Omental fat pad (tissue), 4 donors: ENCODE data around the gene FAM222A. TPM values are rescaled to one million over a fixed set of nuclear protein-coding genes. Genes with fewer than 3 reads are reported as not detected.

Experiments
- ATAC-seq: fragments of 150-250 bp; one replicate; pipeline ENCODE4 v1.9.1; 2016; ENCODE audit warnings: mild to moderate bottlenecking, moderate library complexity; ENCODE audit not compliant: low FRiP score
- DNase-seq: peaks from one replicate; pipeline ENCODE4 v3.0.0-alpha.2; 2019; ENCODE audit warnings: low spot score
- total RNA-seq, 4 donors: library from RNA; depleted of rRNA; stranded (reverse); fragments of >200 nt; gene quantifications; one replicate each; pipeline ENCODE4 v1.1.0, GENCODE V29; 2016
- TF ChIP-seq, protein P1 (sequence below), 3 donors: fragments of 450-650 bp; IDR thresholded peaks; one replicate each; pipeline ENCODE4 v1.5.1; 2016 to 2017; ENCODE audit warnings: antibody characterized with exemption in 3 of 3, mild to moderate bottlenecking in 3 of 3, moderate library complexity in 2 of 3

FAM222A gene
- total RNA-seq, 4 donors from 2014 or later, result 0.94 to 2.6 (median 2.3) TPM; not detected in 1

- DNase-seq (no peak), ATAC-seq (no peak)
- TF ChIP-seq, protein P1, sequence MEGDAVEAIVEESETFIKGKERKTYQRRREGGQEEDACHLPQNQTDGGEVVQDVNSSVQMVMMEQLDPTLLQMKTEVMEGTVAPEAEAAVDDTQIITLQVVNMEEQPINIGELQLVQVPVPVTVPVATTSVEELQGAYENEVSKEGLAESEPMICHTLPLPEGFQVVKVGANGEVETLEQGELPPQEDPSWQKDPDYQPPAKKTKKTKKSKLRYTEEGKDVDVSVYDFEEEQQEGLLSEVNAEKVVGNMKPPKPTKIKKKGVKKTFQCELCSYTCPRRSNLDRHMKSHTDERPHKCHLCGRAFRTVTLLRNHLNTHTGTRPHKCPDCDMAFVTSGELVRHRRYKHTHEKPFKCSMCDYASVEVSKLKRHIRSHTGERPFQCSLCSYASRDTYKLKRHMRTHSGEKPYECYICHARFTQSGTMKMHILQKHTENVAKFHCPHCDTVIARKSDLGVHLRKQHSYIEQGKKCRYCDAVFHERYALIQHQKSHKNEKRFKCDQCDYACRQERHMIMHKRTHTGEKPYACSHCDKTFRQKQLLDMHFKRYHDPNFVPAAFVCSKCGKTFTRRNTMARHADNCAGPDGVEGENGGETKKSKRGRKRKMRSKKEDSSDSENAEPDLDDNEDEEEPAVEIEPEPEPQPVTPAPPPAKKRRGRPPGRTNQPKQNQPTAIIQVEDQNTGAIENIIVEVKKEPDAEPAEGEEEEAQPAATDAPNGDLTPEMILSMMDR (IDR thresholded peaks at IDR 0.05), result no peak
Measured at GRCh38 chr12:109719123-109720022, 5.7 kb downstream of the FAM222A start.

- DNase-seq (no peak), ATAC-seq (no peak)
- TF ChIP-seq, protein P1 (IDR thresholded peaks at IDR 0.05), result no peak
Measured at GRCh38 chr12:109720152-109720856, 6.7 kb downstream of the FAM222A start.

- ATAC-seq, result no peak
- DNase-seq, result no peak
- TF ChIP-seq, protein P1 (IDR thresholded peaks at IDR 0.05), result no peak
Measured at GRCh38 chr12:109720857-109721189, 7.2 kb downstream of the FAM222A start.

GRCh38 chr12:109721276-109721675 is 7.7 kb downstream of the FAM222A start:
- TF ChIP-seq, protein P1 (IDR thresholded peaks at IDR 0.05), result no peak
- ATAC-seq (no peak), DNase-seq (no peak)

DNA sequence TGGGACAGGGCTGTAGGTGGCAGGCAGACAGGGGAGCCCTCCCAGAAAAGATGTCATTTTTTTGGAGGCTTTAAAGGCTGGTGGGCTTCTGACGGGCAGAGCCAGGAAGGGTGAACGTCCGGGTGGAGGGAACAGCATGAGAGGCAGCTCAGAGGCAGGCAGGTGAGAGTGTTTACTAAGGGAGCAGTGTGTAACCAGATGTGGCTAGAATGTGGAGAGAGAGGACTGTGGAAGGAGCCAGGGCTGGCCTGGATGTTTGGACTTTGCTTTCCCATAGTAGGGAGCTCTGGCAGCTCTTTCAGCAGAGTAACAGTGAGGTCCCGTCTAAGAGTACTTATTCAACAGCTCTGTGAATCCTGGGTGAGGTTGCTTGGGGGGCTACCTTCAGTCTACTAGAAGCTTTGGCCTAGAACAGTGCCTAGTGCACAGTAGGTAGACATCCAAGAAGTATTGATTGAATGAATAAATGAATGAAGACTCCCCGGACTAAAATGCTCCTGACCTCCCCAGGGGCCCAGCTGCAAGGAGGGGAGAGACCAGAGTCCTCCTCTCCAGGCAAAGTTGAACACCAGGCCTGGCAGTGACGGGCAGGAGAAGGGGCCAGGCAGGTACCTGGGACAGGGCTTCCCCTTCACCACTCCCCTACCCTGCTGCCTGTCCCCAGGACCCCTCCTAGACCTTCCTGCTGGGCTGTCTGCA is 8.5 kb downstream of the FAM222A start:
- no peak for DNase-seq
- TF ChIP-seq, protein P1 (IDR thresholded peaks at IDR 0.05), result no peak
- ATAC-seq, result no peak

DNA sequence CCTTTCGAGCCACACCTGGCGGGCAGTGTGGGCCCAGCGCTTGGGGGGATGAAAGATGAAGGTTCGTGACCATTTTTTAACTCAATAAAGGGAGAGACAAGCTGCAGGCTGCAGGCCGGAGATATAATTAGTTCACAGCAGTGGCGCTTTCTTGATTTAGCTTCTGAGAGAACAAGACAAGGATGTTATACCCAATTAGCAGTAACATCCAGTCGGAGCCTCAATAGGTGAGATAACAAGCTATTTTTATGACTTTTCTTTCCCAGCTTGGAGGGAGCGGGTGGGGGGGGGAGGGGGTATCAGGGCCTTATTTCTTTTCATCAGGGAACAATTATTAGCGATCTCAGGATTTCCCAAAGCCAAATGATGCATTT is 9.1 kb downstream of the FAM222A start:
- DNase-seq (no peak), ATAC-seq (no peak)
- TF ChIP-seq, protein P1 (IDR thresholded peaks at IDR 0.05), result no peak
